Measurements from ENCODE around the gene GRK2.

Gene GRK2

DNA sequence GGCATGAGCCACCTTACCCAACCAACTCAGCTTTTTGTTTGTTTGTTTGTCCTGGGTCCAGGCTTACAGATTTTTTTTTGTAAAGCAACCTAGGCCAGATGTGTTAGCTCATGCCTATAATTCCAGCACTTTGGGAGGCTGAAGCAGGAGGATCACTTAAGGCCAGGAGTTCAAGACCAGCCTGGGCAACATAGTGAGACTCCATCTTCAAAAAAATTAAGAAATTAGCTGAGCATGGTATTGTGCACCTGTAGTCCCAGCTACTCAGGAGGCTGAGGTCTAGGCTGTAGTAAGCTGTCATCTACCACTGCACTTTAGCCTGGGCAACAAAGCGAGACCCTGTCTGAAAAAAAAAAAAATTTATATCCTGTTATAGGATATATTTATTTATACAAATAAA lies 28.7 kb upstream of the GRK2 start:
- Histone ChIP-seq H3K36me3 (ENCODE audit: control insufficient read depth, insufficient read depth, low read length) (no peaks in the 10 kb centered on the region), H3K27me3 (replicated peaks; ENCODE audit: control insufficient read depth, insufficient read depth, low read length) (no peaks in the 10 kb centered on the region), H3K4me3 (replicated peaks; ENCODE audit: low read depth, low read length) (no peak overlapping the region)
- no peak for DNase-seq (ENCODE audit: extremely low read depth, insufficient read length)
- TF ChIP-seq, protein P1, sequence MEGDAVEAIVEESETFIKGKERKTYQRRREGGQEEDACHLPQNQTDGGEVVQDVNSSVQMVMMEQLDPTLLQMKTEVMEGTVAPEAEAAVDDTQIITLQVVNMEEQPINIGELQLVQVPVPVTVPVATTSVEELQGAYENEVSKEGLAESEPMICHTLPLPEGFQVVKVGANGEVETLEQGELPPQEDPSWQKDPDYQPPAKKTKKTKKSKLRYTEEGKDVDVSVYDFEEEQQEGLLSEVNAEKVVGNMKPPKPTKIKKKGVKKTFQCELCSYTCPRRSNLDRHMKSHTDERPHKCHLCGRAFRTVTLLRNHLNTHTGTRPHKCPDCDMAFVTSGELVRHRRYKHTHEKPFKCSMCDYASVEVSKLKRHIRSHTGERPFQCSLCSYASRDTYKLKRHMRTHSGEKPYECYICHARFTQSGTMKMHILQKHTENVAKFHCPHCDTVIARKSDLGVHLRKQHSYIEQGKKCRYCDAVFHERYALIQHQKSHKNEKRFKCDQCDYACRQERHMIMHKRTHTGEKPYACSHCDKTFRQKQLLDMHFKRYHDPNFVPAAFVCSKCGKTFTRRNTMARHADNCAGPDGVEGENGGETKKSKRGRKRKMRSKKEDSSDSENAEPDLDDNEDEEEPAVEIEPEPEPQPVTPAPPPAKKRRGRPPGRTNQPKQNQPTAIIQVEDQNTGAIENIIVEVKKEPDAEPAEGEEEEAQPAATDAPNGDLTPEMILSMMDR (IDR thresholded peaks at IDR 0.05; ENCODE audit: insufficient read depth, low read length, poor library complexity, severe bottlenecking): no peak

DNA sequence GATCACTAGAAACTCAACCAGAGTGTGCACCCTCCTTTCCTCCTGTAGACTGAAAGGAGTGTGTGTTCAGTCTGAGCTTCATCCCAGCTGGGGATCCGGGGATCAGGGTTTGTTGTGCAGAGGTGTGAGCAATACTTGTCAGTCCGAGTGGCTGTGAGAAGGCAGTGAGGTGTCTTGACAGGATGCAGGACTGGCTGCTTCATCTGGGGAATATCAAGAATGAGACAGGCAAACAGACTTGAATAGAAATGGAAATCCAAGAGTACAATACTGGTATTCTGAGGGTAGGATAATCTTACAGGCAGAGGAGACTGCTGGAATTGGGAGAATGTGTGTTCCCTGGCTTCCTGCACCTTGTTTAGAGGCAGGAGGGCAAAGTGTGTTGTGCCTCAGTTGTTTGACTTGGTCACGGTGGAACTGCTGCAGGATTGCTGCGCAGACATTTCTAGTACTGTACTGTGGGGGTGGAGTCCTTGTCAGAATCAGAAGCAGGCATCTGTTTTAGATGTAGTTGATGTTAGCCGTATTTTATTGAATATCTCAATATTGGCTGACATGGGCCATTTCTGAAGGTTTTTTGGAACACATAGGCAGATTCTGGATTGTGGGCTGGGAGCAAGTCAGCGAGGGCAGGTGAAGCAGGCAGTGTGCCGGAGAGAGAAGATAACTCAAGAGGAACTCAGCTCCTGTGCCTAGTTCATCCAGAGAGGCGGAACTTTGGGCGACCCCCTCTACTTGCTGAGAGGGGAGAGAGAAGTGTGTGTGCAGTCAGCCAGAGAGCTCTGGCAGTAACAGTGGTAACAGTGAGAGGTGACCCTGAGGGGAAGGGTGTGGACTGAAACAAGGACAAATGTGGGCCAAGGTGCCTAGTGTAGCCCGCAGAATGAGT lies 27.1 kb upstream of the GRK2 start:
- H3K27me3 ChIP-seq (replicated peaks; ENCODE audit: control insufficient read depth, insufficient read depth, low read length): no peaks in the 10 kb centered on the region
- DNase-seq (ENCODE audit: extremely low read depth, insufficient read length): no peak
- TF ChIP-seq, protein P1 (IDR thresholded peaks at IDR 0.05; ENCODE audit: insufficient read depth, low read length, poor library complexity, severe bottlenecking): no peak
- H3K4me3 ChIP-seq (replicated peaks; ENCODE audit: low read depth, low read length): peak overlapping the region; percentile 96
- no peaks in the 10 kb centered on the region; the same call in 1 of the 2 replicates for H3K36me3 ChIP-seq (ENCODE audit: control insufficient read depth, insufficient read depth, low read length)

DNA sequence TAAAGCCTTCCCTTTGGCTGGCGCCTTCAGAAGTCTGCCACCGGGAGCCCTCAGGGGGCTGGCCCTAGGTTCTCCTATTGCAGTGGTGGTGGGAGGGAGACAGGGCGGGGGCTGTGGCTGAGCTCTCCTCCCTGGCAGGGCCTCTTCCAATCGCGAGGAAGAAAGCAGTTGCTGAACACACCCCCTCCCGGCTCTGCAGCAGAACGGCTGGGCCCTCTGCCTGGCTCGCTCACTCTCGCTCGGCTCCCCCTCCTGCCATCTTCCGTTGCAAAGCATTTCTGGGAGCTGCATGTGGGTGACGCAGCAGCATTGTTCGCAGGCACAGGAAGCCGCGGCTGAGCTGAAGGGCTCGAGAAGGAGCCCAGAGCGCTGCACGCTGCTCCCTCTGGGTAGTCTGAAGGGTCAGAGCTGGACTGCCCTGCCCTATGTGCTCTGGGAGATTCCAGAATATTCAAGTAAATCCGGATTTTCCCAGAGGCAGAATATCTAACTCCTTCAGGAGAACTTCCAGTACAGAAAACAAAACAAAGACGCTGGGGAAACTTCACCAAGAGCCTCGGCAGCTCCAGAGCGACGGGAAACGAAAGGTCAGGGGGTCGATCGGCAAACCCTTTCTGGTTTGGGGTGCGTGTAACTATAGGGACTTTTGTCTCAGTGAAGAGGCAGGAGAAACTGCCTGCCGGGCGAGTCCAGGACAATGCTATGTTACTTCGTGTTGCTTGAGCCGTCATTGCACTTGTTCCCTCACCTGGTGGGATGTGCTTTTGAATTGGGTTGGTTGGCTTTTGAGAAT lies 26.3 kb upstream of the GRK2 start:
- H3K27me3 ChIP-seq (replicated peaks; ENCODE audit: control insufficient read depth, insufficient read depth, low read length): no peaks in the 10 kb centered on the region
- DNase-seq (ENCODE audit: extremely low read depth, insufficient read length): peak; percentile 95
- H3K36me3 ChIP-seq (ENCODE audit: control insufficient read depth, insufficient read depth, low read length): no peaks in the 10 kb centered on the region; the same call in none of the 2 replicates
- TF ChIP-seq, protein P1 (IDR thresholded peaks at IDR 0.05; ENCODE audit: insufficient read depth, low read length, poor library complexity, severe bottlenecking): peak; percentile 1
- H3K4me3 ChIP-seq (replicated peaks; ENCODE audit: low read depth, low read length): peak overlapping the region; percentile 96

DNA sequence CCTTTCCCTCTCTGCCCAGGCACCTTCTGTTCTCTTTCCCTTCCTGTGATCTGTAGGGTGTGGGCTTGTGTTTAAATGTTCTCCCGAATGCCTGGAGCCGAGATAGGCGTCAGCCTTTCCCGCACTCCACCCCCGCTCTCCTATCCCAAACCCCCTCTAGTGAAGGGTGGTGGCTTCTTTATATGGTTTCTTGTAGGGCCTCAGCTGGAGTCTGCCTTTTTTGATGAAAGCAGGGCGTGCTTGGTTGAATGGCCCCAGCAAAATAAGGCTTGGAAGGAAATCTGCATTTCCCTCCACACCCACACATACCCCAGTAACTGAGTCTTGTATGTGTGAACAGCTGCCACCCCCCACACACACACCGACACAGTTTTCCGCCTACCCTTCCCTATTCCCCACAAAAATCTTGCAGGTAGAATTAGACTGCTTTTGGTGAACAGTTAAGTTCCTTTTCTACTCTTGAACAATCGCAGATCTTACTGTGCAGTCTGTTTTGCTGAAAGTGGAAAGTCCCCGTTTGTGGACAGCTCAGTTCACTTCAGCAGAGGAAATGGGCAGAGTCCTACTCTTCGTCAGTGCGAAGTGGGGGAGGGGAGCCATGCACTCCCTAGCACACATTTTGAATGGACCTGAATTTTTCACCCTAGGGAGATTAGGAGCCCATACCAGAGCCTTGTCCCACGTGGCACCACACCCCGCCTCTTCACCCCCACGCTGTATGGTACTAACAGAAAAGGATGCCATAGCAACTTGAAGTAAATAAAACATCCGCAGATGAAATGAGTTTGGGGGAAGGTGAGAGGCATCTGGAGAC lies 25.5 kb upstream of the GRK2 start:
- Histone ChIP-seq H3K36me3 (ENCODE audit: control insufficient read depth, insufficient read depth, low read length) (peaks cover 6% of the 10 kb centered on the region), H3K27me3 (replicated peaks; ENCODE audit: control insufficient read depth, insufficient read depth, low read length) (no peaks in the 10 kb centered on the region), H3K4me3 (replicated peaks; ENCODE audit: low read depth, low read length) (peak overlapping the region; percentile 96)
- DNase-seq (ENCODE audit: extremely low read depth, insufficient read length): peak; percentile 70
- TF ChIP-seq, protein P1 (IDR thresholded peaks at IDR 0.05; ENCODE audit: insufficient read depth, low read length, poor library complexity, severe bottlenecking): no peak

DNA sequence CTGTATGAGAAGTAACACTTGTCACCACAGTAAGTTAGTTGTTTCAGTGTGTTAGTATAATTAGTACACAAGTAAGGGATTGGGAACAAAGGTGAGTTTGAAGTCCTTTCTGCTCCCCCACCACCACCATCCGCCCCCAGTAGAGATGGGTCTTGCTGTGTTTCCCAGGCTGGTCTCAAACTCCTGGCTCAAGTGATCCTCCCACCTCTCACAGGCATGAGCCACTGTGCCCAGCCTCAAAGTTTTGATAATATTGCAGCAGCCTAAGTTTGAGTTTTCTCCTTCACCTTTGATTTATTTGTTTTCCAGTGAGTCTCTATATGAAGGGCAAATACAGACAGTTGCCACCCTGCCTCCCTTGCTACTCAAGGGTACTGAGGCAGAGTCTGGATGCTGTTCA lies 23.7 kb upstream of the GRK2 start:
- TF ChIP-seq, protein P1 (IDR thresholded peaks at IDR 0.05; ENCODE audit: insufficient read depth, low read length, poor library complexity, severe bottlenecking): no peak
- H3K4me3 ChIP-seq (replicated peaks; ENCODE audit: low read depth, low read length): peak overlapping the region; percentile 96
- no peaks in the 10 kb centered on the region for H3K27me3 ChIP-seq (replicated peaks; ENCODE audit: control insufficient read depth, insufficient read depth, low read length)
- no peak for DNase-seq (ENCODE audit: extremely low read depth, insufficient read length)
- H3K36me3 ChIP-seq (ENCODE audit: control insufficient read depth, insufficient read depth, low read length): peaks cover 11% of the 10 kb centered on the region
